HCT116 (cell line): ENCODE results near the gene CMIP.

Source experiments
- CTCF ChIP-seq, 3 experiments: fragments of 200-600 bp in 1 of 3; sonication (generic) in 1 of 3; IDR thresholded peaks in 2 of 3; conservative IDR thresholded peaks in 1 of 3; 2 replicates each; pipeline ENCODE4 v1.5.1; 2012 to 2017; ENCODE audit warnings: low read depth in 2 of 3, low read length in 2 of 3, antibody characterized with exemption in 1 of 3, borderline replicate concordance in 1 of 3, control low read depth in 1 of 3, mild to moderate bottlenecking in 1 of 3, mixed read lengths in 1 of 3, mixed run types in 1 of 3, moderate library complexity in 1 of 3; ENCODE audit not compliant: insufficient read depth in 1 of 3
- EGR1 ChIP-seq: IDR thresholded peaks from 2 replicates; pipeline ENCODE4 v1.6.1; 2012; ENCODE audit warnings: low read depth
- EZH2 ChIP-seq: fragments of 200-600 bp; sonication (generic); IDR thresholded peaks from 2 replicates; pipeline ENCODE4 v1.6.1; 2017; ENCODE audit warnings: antibody characterized with exemption, mixed run types
- POLR2AphosphoS5 ChIP-seq: IDR thresholded peaks from 2 replicates; pipeline ENCODE4 v1.6.1; 2011; ENCODE audit warnings: mild to moderate bottlenecking, low read depth, low read length, moderate library complexity

- TF ChIP-seq EZH2 = no peak
- TF ChIP-seq CTCF (IDR thresholded peaks at IDR 0.05 in 2 of 3, conservative IDR thresholded peaks at IDR 0.05 in 1 of 3; ENCODE audit: borderline replicate concordance in 1 of 3, insufficient read depth in 1 of 3, low read depth in 2 of 3, low read length in 2 of 3) = no peak
- no peak for TF ChIP-seq POLR2AphosphoS5
- TF ChIP-seq EGR1 = no peak
Measured at GRCh38 chr16:81473066-81473488, 28.5 kb downstream of the CMIP start.
